Skeletal muscle tissue (tissue), 4 donors: Measurements from ENCODE around the gene NRROS. TPM values are rescaled to one million over a fixed set of nuclear protein-coding genes. Genes with fewer than 3 reads are reported as not detected.

ENCODE experiments used
- H3K27ac ChIP-seq: one replicate; pipeline ENCODE4 v1.7.0; 2013; ENCODE audit warnings: mild to moderate bottlenecking, low read depth, low read length, inconsistent platforms
- H3K27me3 ChIP-seq, 3 donors: one replicate each; pipeline ENCODE4 v1.7.0; 2013; ENCODE audit warnings: low read length in 3 of 3; ENCODE audit not compliant: control insufficient read depth in 3 of 3, insufficient read depth in 3 of 3
- H3K36me3 ChIP-seq, 3 donors: one replicate each; pipeline ENCODE4 v1.7.0; 2013; ENCODE audit warnings: low read length in 3 of 3; ENCODE audit not compliant: control insufficient read depth in 3 of 3, insufficient read depth in 3 of 3
- H3K4me1 ChIP-seq, 3 donors: one replicate each; pipeline ENCODE4 v1.7.0; 2013; ENCODE audit warnings: low read length in 3 of 3, mild to moderate bottlenecking in 3 of 3; ENCODE audit not compliant: control insufficient read depth in 3 of 3, insufficient read depth in 3 of 3
- H3K4me3 ChIP-seq, 3 donors: one replicate each; pipeline ENCODE4 v1.7.0; 2013; ENCODE audit warnings: low read length in 3 of 3
- H3K9ac ChIP-seq, 3 donors: one replicate each; pipeline ENCODE4 v1.7.0; 2013; ENCODE audit warnings: low read length in 3 of 3, mild to moderate bottlenecking in 3 of 3, moderate library complexity in 2 of 3, low read depth in 1 of 3
- H3K9me3 ChIP-seq, 3 donors: one replicate each; pipeline ENCODE4 v1.7.0; 2013; ENCODE audit warnings: low read length in 3 of 3; ENCODE audit not compliant: control insufficient read depth in 3 of 3
- total RNA-seq: library from RNA; depleted of rRNA; stranded (reverse); fragments of >200 nt; gene quantifications from one replicate; pipeline ENCODE4 v1.2.3, GENCODE V29; 2014
- donor health status: Osteomylitis.

The NRROS gene
- total RNA-seq, 1 donor from 2014 or later: 1.6 TPM

DNA sequence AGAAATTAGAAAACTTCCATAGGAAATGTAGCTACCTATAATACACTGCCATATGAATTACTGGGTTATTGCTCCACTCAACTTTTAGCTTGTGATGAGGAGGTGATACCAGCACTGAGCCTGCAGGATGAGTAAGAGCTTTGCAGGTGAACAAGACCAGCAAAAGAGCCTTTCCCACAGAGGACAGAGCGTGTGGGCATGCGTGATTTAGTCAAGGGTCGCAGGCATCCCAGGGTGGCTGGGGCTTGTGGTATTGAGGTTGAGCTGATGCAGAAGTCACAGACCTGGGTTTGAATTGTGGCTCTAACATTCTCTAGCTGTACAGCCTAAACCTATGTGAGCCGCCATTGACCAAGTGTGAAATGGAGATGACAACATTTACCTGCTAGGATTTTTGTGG, 5.6 kb downstream of the NRROS start:
- Histone ChIP-seq H3K27ac (no peak overlapping the region), H3K9me3 (no peaks in the 10 kb centered on the region), H3K36me3 (no peaks in the 10 kb centered on the region), H3K27me3 (peaks cover 5 to 16% (median 7%) of the 10 kb centered on the region in 3 donors), H3K9ac (no peak overlapping the region), H3K4me1 (peaks cover 0 to 3% (median 0%) of the 10 kb centered on the region in 3 donors), H3K4me3 (no peak overlapping the region)

DNA sequence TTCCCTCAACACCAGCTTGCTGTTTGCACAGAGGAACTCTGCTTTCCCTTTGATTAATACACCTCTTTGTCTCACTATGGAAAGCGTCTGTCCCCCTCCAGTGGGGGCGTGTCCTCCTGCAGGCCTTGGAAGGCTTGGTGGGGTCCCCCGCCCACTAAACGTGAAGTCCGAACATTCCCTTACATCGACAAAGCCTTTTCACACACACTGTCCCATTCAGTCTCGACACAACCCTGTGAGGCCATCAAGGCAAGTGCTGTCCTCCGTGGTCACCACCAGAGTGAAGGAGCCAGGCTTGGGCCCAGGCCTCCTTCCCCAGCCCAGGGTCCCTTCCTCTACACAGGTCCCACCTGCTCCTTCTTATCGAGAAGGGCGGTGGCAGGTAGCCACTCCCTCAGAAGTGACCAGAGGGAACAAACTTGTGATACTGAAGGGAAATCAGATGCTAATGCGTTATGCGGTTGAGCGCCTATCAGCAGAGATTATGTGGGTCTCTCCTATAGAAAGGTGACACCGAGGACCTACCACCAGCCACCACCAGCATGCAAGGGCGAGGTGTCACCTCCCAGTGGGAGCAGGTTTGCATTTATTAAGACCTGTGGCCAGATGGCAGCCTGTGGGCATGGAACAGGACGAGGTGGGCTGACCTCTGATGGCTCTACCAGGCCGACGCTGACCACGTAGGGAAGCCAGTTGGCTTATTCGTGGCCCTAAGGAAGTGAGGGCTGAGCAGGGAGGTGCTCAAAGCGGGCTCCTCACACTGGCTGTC, 6.6 kb downstream of the NRROS start:
- peaks cover 6 to 10% (median 6%) of the 10 kb centered on the region in 3 donors for H3K4me1 ChIP-seq
- no peaks in the 10 kb centered on the region for H3K36me3 ChIP-seq
- peaks cover 0 to 8% (median 0%) of the 10 kb centered on the region in 3 donors for H3K27me3 ChIP-seq
- H3K9ac ChIP-seq: no peak overlapping the region
- no peaks in the 10 kb centered on the region for H3K9me3 ChIP-seq
- H3K4me3 ChIP-seq: no peak overlapping the region
- H3K27ac ChIP-seq: no peak overlapping the region

DNA sequence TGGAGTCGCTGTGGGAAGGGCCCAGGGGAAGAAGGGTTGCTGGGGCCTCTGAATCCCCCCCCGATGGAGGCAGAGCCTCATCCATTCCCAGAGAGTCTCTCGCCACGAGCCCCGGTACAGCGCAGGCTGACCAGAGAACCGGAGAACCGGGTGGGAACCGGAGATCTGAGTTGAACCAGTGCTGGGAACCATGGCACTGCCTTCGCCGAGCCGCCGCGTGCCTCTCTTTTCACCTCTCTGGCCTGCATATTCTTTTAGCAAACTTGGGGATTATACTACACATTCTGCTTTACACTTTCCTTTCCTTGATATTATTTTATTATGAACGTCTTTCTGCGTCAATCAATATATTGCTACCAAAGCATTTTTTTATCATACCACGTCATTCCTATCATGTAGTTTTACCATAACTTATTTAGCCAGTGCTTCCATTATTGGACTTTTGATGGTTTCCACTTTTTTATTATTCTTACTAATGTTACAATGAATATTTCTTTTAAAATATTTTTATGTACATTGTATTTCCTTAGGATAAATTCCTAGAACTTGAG, 7.2 kb downstream of the NRROS start:
- no peaks in the 10 kb centered on the region for H3K36me3 ChIP-seq
- no peak overlapping the region for H3K9ac ChIP-seq
- H3K27me3 ChIP-seq: peaks cover 0 to 5% (median 0%) of the 10 kb centered on the region in 3 donors
- no peaks in the 10 kb centered on the region for H3K9me3 ChIP-seq
- H3K4me3 ChIP-seq: no peak overlapping the region
- H3K27ac ChIP-seq: no peak overlapping the region
- peaks cover 8 to 16% (median 10%) of the 10 kb centered on the region in 3 donors for H3K4me1 ChIP-seq

DNA sequence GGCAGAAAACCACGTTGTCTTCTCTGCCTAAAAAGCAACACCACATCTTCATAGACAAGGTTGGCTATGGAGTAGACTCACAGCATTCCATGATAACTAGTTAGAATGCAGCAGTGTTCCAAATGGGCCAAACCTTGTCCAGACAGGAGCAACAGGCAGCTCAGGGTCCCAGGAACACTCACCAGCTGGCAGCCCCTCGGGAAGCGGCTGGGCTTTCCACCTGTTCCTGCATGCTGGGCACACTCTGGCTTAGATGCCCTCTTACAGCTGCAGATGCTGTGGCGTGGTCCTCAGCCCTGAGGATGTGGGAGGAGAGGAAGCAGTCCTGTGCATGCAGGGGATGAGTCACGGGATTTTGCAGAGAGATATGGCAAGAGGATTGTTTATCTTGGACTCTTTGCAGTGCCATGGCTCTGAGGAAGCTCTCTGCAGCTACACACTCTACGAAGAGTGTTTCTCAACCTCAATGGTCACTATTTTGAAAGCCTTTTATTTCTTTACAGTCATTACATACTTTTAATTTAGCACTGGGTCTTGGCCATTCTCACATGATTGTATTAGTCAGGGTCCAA, 11.3 kb downstream of the NRROS start:
- Histone ChIP-seq H3K9ac (no peak overlapping the region), H3K36me3 (peaks cover 0 to 3% (median 0%) of the 10 kb centered on the region in 3 donors), H3K27me3 (no peaks in the 10 kb centered on the region), H3K4me1 (peaks cover 13 to 20% (median 17%) of the 10 kb centered on the region in 3 donors), H3K9me3 (no peaks in the 10 kb centered on the region), H3K4me3 (no peak overlapping the region), H3K27ac (no peak overlapping the region)

DNA sequence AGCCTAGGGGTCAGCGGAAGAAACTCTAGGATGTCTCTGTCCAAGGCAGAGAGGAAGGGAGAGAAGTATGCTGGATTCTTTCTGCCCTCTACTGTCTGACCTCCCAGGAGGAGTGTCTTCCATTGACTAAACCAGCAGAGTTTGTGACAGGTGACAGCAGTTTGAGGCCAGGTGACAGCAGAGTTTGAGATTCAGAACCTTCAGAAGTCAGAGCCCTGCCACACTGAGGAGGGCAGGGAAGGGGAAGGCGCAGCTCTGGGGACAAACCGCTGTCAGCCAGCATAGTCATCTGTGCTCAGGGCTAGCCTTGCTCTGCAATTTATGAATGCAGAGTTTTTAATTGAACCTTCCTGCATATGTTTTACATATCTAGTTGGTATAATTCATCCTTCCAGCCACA, 12.3 kb downstream of the NRROS start:
- no peaks in the 10 kb centered on the region for H3K9me3 ChIP-seq
- H3K9ac ChIP-seq: no peak overlapping the region
- no peak overlapping the region for H3K27ac ChIP-seq
- H3K4me3 ChIP-seq: no peak overlapping the region
- no peaks in the 10 kb centered on the region for H3K27me3 ChIP-seq
- peaks cover 0 to 3% (median 0%) of the 10 kb centered on the region in 3 donors for H3K36me3 ChIP-seq
- H3K4me1 ChIP-seq: peaks cover 13 to 20% (median 17%) of the 10 kb centered on the region in 3 donors

DNA sequence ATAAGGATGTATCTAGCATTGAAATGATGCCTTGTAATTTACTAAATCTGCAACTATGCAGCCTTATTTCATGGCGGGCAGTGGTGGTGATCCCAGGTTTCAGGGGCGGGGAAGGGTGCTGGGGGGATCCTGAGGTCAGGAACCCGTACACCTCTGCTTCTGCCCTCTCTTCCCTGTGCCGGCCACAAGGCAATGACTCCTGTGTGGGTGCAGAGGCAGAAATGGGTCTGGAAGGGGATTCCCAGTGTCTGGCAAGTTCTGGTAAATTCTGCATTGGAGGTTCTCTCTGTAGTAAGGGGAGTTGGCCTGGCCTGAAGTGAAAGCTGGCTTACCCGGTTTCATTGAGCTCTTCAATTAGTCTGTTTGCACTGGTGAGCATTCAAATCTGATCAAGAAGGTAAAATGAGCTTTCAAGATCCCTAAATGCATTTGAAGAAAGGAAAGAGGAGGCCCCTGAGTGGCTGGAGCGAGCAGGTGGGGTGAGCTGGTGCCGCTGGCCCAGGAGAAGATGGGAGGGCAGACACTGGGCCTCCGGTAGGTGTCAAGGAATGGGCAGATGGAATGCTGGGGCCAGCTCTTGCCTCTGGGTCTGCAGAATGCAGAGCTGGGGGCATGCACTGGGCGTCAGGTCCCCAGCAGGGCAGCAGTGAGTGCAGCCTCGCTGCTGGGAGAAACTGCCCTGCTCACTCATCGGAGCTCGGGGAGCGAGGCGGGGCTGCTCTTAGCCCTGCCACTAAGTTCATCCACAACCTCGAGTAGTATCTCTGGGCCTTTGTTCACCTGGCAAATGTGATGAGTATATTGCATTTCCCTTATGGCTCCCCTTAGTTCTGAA, 13.7 kb downstream of the NRROS start:
- no peaks in the 10 kb centered on the region for H3K9me3 ChIP-seq
- no peaks in the 10 kb centered on the region for H3K27me3 ChIP-seq
- no peak overlapping the region for H3K27ac ChIP-seq
- no peak overlapping the region for H3K4me3 ChIP-seq
- H3K36me3 ChIP-seq: peaks cover 0 to 3% (median 0%) of the 10 kb centered on the region in 3 donors
- no peak overlapping the region for H3K9ac ChIP-seq
- peaks cover 13 to 20% (median 17%) of the 10 kb centered on the region in 3 donors for H3K4me1 ChIP-seq

DNA sequence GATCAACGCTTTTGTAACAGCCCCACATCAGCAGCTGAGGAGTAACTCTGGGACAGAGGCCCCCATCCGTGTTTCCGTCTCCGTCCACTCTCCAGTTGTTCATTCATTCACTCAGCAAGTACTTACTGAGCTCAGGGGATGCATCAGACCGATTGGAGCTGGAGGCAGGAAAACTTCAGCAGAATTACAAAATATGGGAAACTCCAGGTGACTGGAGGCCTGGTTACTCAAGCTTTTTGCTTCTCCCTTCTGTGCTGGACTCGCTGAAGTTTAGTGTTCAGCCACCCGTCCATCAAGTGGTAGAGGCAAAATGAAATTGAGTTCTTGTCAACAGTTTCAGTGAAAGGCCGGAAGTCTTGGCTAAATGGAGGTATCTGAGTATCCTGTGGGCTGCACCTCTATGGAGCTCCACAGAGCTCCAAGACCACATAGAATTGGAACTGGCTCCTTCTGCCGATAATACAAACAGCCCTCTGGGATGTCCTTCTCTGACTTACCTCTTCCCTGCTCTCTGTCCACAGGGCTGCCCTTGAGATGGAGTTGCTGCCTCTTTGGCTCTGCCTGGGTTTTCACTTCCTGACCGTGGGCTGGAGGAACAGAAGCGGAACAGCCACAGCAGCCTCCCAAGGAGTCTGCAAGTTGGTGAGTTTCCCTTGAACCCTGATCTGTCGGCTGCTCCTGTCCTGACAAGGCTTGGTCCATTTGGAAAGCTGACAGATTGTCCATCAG, 14.7 kb downstream of the NRROS start:
- H3K4me3 ChIP-seq: no peak overlapping the region
- peaks cover 0 to 3% (median 0%) of the 10 kb centered on the region in 3 donors for H3K36me3 ChIP-seq
- peaks cover 13 to 20% (median 17%) of the 10 kb centered on the region in 3 donors for H3K4me1 ChIP-seq
- no peak overlapping the region for H3K27ac ChIP-seq
- no peaks in the 10 kb centered on the region for H3K27me3 ChIP-seq
- no peak overlapping the region for H3K9ac ChIP-seq
- no peaks in the 10 kb centered on the region for H3K9me3 ChIP-seq

DNA sequence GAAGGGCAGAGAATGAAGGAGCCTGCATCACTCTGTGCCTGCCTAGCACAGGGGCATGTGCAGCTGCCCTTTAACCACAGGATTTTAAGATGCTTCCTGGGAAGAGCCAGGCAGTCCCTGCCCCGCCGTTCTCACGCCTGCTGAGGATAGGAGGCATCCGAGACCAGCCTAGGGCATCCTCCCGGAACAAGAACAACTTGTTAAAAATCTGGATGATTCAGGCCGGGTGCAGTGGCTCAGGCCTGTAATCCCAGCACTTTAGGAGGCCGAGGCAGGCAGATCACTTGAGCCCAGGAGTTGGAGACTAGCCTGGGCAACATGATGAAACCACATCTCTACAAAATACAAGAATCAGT, 15.2 kb downstream of the NRROS start:
- no peaks in the 10 kb centered on the region for H3K27me3 ChIP-seq
- H3K4me1 ChIP-seq: peaks cover 13 to 20% (median 17%) of the 10 kb centered on the region in 3 donors
- no peak overlapping the region for H3K4me3 ChIP-seq
- peaks cover 0 to 3% (median 0%) of the 10 kb centered on the region in 3 donors for H3K36me3 ChIP-seq
- H3K9me3 ChIP-seq: no peaks in the 10 kb centered on the region
- no peak overlapping the region for H3K9ac ChIP-seq
- H3K27ac ChIP-seq: no peak overlapping the region

DNA sequence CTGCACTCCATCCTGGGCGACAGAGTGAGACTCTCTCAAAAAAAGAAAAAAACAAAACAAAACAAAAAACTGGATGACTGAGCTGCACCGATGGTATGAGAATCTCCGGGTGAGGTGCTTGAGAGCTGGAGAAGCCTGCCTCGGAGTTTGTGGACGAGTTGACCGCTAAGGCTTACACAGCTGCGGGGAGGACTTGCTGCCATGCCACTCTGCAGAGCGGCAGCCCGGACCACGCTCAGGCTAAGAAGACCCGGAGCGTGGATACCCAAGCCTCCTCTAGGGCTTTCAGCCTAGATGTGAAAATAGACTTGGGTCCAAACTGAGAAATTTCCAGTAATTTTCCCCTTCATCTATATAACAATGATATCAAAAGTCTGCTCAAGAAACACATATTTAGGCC, 16.0 kb downstream of the NRROS start:
- Histone ChIP-seq H3K27me3 (no peaks in the 10 kb centered on the region), H3K9me3 (no peaks in the 10 kb centered on the region), H3K36me3 (peaks cover 0 to 3% (median 2%) of the 10 kb centered on the region in 3 donors), H3K4me1 (peaks cover 12 to 18% (median 17%) of the 10 kb centered on the region in 3 donors), H3K27ac (no peak overlapping the region), H3K9ac (no peak overlapping the region), H3K4me3 (no peak overlapping the region)
